ENCODE measurements around the gene TRIM14.
"Not testable (repeated sequence)": the region's sequence is repeated elsewhere in the genome, so short reads cannot be mapped to it uniquely, and the experiment has no call there.

- not testable (repeated sequence) for TF ChIP-seq RCOR1 (IDR thresholded peaks at IDR 0.05; ENCODE audit: insufficient replicate concordance, low read length); CTCF (conservative IDR thresholded peaks at IDR 0.05; ENCODE audit: low read depth, low read length); POLR2A (IDR thresholded peaks at IDR 0.05; ENCODE audit: low read depth, low read length); SMC3 (IDR thresholded peaks at IDR 0.05; ENCODE audit: low read depth, low read length); USF2 (IDR thresholded peaks at IDR 0.05; ENCODE audit: low read depth, low read length); RAD21 (IDR thresholded peaks at IDR 0.05; ENCODE audit: low read length); BHLHE40 (IDR thresholded peaks at IDR 0.05; ENCODE audit: low read depth, low read length); RFX5 (IDR thresholded peaks at IDR 0.05; ENCODE audit: low read depth, low read length); MXI1 (IDR thresholded peaks at IDR 0.05; ENCODE audit: borderline replicate concordance, low read depth, low read length); MAZ (IDR thresholded peaks at IDR 0.05; ENCODE audit: borderline replicate concordance, low read depth, low read length); CEBPB (IDR thresholded peaks at IDR 0.05; ENCODE audit: low read depth, low read length)
These were observed 1.9 kb downstream of the TRIM14 start for GRCh38 chr9:98117097-98117496.

All from IMR-90 (cell line).